ENCODE data around the gene FOXP4. TPM values are rescaled to one million over a fixed set of nuclear protein-coding genes. Genes with fewer than 3 reads are reported as not detected.

The FOXP4 gene
- total and polyA plus RNA-seq, 4 donors, result 2.5 to 16.0 (median 4.3) TPM

DNA sequence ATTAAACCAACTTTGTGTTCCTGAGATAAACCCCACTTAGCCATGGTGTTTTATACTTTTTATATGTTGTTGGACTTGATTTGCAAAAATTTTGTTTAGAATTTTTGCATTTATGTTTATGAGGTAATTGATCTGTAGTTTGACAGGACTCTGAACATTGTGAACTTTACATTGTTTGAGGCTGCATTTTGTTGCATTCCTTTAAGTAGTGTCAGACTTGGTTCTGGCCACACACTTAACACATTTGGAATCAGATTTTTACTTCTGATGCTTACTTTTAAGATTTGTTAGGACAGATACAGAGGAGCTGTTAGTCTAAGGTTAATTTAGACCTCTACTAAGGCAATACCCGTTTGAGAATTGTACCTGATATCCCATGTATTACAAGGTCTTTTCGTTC, 75.6 kb downstream of the FOXP4 start:
- Histone ChIP-seq H3K9ac (ENCODE audit: low read depth in 1 of 2, low read length in 2 of 2) (no peak overlapping the region), H3K36me3 (ENCODE audit: control insufficient read depth in 4 of 4, insufficient read depth in 3 of 4, low read depth in 1 of 4, low read length in 3 of 4) (no peaks in the 10 kb centered on the region), H3K4me1 (ENCODE audit: control insufficient read depth in 4 of 4, insufficient read depth in 4 of 4, low read length in 3 of 4) (no peaks in the 10 kb centered on the region), H3K27ac (ENCODE audit: low read depth in 1 of 2, low read length in 2 of 2) (no peak overlapping the region), H3K27me3 (ENCODE audit: control insufficient read depth in 4 of 4, insufficient read depth in 4 of 4, low read length in 3 of 4) (no peaks in the 10 kb centered on the region), H3K9me3 (ENCODE audit: control insufficient read depth in 4 of 4, low read length in 3 of 4) (peaks cover 0 to 3% (median under 1%) of the 10 kb centered on the region in 4 donors), H3K4me3 (ENCODE audit: low read depth in 1 of 3, low read length in 3 of 3) (no peak overlapping the region)
- no peak for DNase-seq (ENCODE audit: low spot score)
- WGBS, result 58% methylated on average over 2 of the region's 2 CpGs
- TF ChIP-seq HNF4A (conservative IDR thresholded peaks at IDR 0.05), result no peak
- no peak for TF ChIP-seq RXRA (IDR thresholded peaks at IDR 0.05)
- TF ChIP-seq TAF1 (conservative IDR thresholded peaks at IDR 0.05), result no peak
- TF ChIP-seq GABPA (IDR thresholded peaks at IDR 0.05 in 1 of 2, conservative IDR thresholded peaks at IDR 0.05 in 1 of 2), result no peak
- no peak for TF ChIP-seq RAD21 (IDR thresholded peaks at IDR 0.05)
- TF ChIP-seq FOXA1 (IDR thresholded peaks at IDR 0.05), result no peak

DNA sequence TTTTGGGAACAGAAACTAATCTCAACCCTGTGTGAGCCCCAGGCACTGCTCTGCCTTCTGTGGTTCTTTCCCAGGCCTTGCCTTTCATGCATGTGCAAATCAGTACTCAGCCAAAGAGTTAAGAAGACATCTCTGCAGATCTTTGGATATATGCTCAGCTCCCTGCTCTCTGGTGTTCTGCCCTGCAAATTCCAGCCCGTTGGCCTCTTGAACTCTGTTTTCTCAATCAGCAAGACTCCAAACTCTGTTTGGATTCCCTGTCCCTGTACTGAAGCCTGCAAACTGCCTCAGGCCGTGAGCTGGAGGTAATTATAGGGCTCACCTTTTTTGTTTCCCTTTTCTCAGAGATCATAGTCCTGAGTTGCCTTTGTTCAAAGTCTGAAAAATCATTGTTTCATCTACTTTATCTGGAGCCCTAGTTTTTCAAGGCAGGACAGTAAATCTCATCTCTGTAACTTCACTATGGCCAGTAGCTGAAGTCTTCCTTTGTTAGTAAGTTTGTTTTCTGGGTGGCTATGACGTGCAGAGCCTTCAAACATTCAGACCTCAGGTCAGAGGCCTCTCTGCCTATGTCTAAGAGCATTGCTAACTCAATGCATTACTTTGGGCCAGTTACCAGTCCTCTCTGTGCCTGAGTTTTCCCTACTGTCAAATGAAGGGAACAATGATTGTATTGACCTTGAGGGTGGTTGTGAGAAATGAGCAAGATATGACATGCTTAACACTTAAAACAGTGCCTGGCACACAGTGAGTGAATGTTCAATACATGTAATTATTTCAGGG, 76.2 kb downstream of the FOXP4 start:
- Histone ChIP-seq H3K9ac (ENCODE audit: low read depth in 1 of 2, low read length in 2 of 2) (no peak overlapping the region), H3K27me3 (ENCODE audit: control insufficient read depth in 4 of 4, insufficient read depth in 4 of 4, low read length in 3 of 4) (no peaks in the 10 kb centered on the region), H3K36me3 (ENCODE audit: control insufficient read depth in 4 of 4, insufficient read depth in 3 of 4, low read depth in 1 of 4, low read length in 3 of 4) (no peaks in the 10 kb centered on the region), H3K9me3 (ENCODE audit: control insufficient read depth in 4 of 4, low read length in 3 of 4) (peaks cover 0 to 3% (median under 1%) of the 10 kb centered on the region in 4 donors), H3K4me3 (ENCODE audit: low read depth in 1 of 3, low read length in 3 of 3) (no peak overlapping the region), H3K27ac (ENCODE audit: low read depth in 1 of 2, low read length in 2 of 2) (no peak overlapping the region), H3K4me1 (ENCODE audit: control insufficient read depth in 4 of 4, insufficient read depth in 4 of 4, low read length in 3 of 4) (no peaks in the 10 kb centered on the region)
- 57% methylated on average over 3 of the region's 3 CpGs for WGBS
- DNase-seq (ENCODE audit: low spot score), result no peak
- TF ChIP-seq RAD21 (IDR thresholded peaks at IDR 0.05) (no peak), FOXA1 (IDR thresholded peaks at IDR 0.05) (no peak), SP1 (IDR thresholded peaks at IDR 0.05) (no peak), HNF4A (conservative IDR thresholded peaks at IDR 0.05) (no peak), HNF4G (IDR thresholded peaks at IDR 0.05) (no peak), FOXA2 (IDR thresholded peaks at IDR 0.05) (no peak), YY1 (IDR thresholded peaks at IDR 0.05) (no peak), JUND (IDR thresholded peaks at IDR 0.05) (no peak), NR2F2 (IDR thresholded peaks at IDR 0.05) (no peak), RXRA (IDR thresholded peaks at IDR 0.05) (no peak), EGR1 (IDR thresholded peaks at IDR 0.05; ENCODE audit: low read depth in 2 of 2) (no peak), GABPA (IDR thresholded peaks at IDR 0.05 in 1 of 2, conservative IDR thresholded peaks at IDR 0.05 in 1 of 2) (no peak), TAF1 (conservative IDR thresholded peaks at IDR 0.05) (no peak)
- TF ChIP-seq, protein P1, sequence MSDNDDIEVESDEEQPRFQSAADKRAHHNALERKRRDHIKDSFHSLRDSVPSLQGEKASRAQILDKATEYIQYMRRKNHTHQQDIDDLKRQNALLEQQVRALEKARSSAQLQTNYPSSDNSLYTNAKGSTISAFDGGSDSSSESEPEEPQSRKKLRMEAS (IDR thresholded peaks at IDR 0.05), result no peak
- TF ChIP-seq, protein P2, sequence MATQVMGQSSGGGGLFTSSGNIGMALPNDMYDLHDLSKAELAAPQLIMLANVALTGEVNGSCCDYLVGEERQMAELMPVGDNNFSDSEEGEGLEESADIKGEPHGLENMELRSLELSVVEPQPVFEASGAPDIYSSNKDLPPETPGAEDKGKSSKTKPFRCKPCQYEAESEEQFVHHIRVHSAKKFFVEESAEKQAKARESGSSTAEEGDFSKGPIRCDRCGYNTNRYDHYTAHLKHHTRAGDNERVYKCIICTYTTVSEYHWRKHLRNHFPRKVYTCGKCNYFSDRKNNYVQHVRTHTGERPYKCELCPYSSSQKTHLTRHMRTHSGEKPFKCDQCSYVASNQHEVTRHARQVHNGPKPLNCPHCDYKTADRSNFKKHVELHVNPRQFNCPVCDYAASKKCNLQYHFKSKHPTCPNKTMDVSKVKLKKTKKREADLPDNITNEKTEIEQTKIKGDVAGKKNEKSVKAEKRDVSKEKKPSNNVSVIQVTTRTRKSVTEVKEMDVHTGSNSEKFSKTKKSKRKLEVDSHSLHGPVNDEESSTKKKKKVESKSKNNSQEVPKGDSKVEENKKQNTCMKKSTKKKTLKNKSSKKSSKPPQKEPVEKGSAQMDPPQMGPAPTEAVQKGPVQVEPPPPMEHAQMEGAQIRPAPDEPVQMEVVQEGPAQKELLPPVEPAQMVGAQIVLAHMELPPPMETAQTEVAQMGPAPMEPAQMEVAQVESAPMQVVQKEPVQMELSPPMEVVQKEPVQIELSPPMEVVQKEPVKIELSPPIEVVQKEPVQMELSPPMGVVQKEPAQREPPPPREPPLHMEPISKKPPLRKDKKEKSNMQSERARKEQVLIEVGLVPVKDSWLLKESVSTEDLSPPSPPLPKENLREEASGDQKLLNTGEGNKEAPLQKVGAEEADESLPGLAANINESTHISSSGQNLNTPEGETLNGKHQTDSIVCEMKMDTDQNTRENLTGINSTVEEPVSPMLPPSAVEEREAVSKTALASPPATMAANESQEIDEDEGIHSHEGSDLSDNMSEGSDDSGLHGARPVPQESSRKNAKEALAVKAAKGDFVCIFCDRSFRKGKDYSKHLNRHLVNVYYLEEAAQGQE (IDR thresholded peaks at IDR 0.05), result no peak
- TF ChIP-seq, protein P3, sequence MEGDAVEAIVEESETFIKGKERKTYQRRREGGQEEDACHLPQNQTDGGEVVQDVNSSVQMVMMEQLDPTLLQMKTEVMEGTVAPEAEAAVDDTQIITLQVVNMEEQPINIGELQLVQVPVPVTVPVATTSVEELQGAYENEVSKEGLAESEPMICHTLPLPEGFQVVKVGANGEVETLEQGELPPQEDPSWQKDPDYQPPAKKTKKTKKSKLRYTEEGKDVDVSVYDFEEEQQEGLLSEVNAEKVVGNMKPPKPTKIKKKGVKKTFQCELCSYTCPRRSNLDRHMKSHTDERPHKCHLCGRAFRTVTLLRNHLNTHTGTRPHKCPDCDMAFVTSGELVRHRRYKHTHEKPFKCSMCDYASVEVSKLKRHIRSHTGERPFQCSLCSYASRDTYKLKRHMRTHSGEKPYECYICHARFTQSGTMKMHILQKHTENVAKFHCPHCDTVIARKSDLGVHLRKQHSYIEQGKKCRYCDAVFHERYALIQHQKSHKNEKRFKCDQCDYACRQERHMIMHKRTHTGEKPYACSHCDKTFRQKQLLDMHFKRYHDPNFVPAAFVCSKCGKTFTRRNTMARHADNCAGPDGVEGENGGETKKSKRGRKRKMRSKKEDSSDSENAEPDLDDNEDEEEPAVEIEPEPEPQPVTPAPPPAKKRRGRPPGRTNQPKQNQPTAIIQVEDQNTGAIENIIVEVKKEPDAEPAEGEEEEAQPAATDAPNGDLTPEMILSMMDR (IDR thresholded peaks at IDR 0.05; ENCODE audit: low read depth, low read length, missing input control), result no peak
- TF ChIP-seq, protein P4, sequence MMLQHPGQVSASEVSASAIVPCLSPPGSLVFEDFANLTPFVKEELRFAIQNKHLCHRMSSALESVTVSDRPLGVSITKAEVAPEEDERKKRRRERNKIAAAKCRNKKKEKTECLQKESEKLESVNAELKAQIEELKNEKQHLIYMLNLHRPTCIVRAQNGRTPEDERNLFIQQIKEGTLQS (IDR thresholded peaks at IDR 0.05), result no peak
- TF ChIP-seq, protein P5, sequence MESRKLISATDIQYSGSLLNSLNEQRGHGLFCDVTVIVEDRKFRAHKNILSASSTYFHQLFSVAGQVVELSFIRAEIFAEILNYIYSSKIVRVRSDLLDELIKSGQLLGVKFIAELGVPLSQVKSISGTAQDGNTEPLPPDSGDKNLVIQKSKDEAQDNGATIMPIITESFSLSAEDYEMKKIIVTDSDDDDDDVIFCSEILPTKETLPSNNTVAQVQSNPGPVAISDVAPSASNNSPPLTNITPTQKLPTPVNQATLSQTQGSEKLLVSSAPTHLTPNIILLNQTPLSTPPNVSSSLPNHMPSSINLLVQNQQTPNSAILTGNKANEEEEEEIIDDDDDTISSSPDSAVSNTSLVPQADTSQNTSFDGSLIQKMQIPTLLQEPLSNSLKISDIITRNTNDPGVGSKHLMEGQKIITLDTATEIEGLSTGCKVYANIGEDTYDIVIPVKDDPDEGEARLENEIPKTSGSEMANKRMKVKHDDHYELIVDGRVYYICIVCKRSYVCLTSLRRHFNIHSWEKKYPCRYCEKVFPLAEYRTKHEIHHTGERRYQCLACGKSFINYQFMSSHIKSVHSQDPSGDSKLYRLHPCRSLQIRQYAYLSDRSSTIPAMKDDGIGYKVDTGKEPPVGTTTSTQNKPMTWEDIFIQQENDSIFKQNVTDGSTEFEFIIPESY (IDR thresholded peaks at IDR 0.05), result no peak

Measured in liver (tissue), 9 donors.